GM12891 (cell line): ENCODE measurements around the gene ANKRD36B.
"Not testable (repeated sequence)": the region's sequence is repeated elsewhere in the genome, so short reads cannot be mapped to it uniquely, and the experiment has no call there.

ENCODE experiments used
- PAX5 ChIP-seq: IDR thresholded peaks from 2 replicates; pipeline ENCODE4 v1.6.1; 2011; ENCODE audit warnings: low read length, moderate library complexity, mild to moderate bottlenecking; ENCODE audit not compliant: insufficient read depth, severe bottlenecking
- POLR2A ChIP-seq: IDR thresholded peaks from 2 replicates; pipeline ENCODE4 v1.6.1; 2011; ENCODE audit warnings: low read depth, low read length, control low read depth
- POLR2AphosphoS5 ChIP-seq: IDR thresholded peaks from 2 replicates; pipeline ENCODE4 v1.6.1; 2011; ENCODE audit warnings: low read depth, low read length, control low read depth
- POU2F2 ChIP-seq: IDR thresholded peaks from 2 replicates; pipeline ENCODE4 v1.6.1; 2011; ENCODE audit warnings: low read depth, mild to moderate bottlenecking, control low read depth, low read length, moderate library complexity
- SPI1 ChIP-seq: IDR thresholded peaks from 2 replicates; pipeline ENCODE4 v1.6.1; 2011; ENCODE audit warnings: low read depth, low read length, control low read depth
- TAF1 ChIP-seq: IDR thresholded peaks from 2 replicates; pipeline ENCODE4 v1.6.1; 2011; ENCODE audit warnings: low read depth, low read length, control low read depth

- TF ChIP-seq POLR2A, POLR2AphosphoS5, TAF1, POU2F2, SPI1, PAX5: not testable (repeated sequence)
Measured at GRCh38 chr2:97525904-97526303, 63.8 kb downstream of the ANKRD36B start.
